ENCODE measurements around the gene RNF214. TPM values are rescaled to one million over a fixed set of nuclear protein-coding genes. Genes with fewer than 3 reads are reported as not detected.

Gene RNF214
- total and polyA plus RNA-seq, 8 donors, result 6.7 to 21.6 (median 11.0) TPM

DNA sequence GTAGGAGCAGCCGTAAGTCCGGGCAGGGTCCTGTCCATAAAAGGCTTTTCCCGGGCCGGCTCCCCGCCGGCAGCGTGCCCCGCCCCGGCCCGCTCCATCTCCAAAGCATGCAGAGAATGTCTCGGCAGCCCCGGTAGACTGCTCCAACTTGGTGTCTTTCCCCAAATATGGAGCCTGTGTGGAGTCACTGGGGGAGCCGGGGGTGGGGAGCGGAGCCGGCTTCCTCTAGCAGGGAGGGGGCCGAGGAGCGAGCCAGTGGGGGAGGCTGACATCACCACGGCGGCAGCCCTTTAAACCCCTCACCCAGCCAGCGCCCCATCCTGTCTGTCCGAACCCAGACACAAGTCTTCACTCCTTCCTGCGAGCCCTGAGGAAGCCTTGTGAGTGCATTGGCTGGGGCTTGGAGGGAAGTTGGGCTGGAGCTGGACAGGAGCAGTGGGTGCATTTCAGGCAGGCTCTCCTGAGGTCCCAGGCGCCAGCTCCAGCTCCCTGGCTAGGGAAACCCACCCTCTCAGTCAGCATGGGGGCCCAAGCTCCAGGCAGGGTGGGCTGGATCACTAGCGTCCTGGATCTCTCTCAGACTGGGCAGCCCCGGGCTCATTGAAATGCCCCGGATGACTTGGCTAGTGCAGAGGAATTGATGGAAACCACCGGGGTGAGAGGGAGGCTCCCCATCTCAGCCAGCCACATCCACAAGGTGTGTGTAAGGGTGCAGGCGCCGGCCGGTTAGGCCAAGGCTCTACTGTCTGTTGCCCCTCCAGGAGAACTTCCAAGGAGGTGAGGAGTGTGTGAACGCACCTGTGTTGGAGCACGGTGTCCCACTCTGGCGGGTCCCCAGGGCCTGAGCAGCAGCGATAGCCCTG, 33.2 kb upstream of the RNF214 start, which contains the start of gene TAGLN:
TSS of gene TAGLN (plus strand) at position 318 of the 863 bp plus-strand sequence. CDS start 3,644 bp downstream, outside the sequence.
- peak; percentile 47 to 94 for DNase-seq
- intact Hi-C loops (cut with DNase I; ENCODE audit: low total_unique reads), result no loop called here
- 37 to 54% (median 51%) methylated on average over 17 to 34 of the region's 34 CpGs for WGBS, 5 donors
- Histone ChIP-seq H3K4me1 (peaks cover 22 to 76% (median 61%) of the 10 kb centered on the region in 4 donors), H3K27me3 (no peaks in the 10 kb centered on the region), H3K4me3 (peak within 1 kb of the TSS; percentile 40 to 59 (median 54)), H3K27ac (peak within 1 kb of the TSS; percentile 62 to 94 (median 89)), H3K36me3 (peaks cover 18 to 59% (median 47%) of the 10 kb centered on the region in 4 donors), H3K9me3 (no peaks in the 10 kb centered on the region)
- TF ChIP-seq, protein P1, sequence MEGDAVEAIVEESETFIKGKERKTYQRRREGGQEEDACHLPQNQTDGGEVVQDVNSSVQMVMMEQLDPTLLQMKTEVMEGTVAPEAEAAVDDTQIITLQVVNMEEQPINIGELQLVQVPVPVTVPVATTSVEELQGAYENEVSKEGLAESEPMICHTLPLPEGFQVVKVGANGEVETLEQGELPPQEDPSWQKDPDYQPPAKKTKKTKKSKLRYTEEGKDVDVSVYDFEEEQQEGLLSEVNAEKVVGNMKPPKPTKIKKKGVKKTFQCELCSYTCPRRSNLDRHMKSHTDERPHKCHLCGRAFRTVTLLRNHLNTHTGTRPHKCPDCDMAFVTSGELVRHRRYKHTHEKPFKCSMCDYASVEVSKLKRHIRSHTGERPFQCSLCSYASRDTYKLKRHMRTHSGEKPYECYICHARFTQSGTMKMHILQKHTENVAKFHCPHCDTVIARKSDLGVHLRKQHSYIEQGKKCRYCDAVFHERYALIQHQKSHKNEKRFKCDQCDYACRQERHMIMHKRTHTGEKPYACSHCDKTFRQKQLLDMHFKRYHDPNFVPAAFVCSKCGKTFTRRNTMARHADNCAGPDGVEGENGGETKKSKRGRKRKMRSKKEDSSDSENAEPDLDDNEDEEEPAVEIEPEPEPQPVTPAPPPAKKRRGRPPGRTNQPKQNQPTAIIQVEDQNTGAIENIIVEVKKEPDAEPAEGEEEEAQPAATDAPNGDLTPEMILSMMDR (IDR thresholded peaks at IDR 0.05), result no peak
- TF ChIP-seq POLR2A (IDR thresholded peaks at IDR 0.05) (peak in 2 of 4 donors; percentile 51 to 57), EP300 (IDR thresholded peaks at IDR 0.05) (peak; percentile 65), POLR2AphosphoS5 (IDR thresholded peaks at IDR 0.05) (peak; percentile 74 to 94 (median 89))

GRCh38 chr11:117199916-117200812, 32.3 kb upstream of the RNF214 start:
- TF ChIP-seq, protein P1 (IDR thresholded peaks at IDR 0.05), result no peak
- no peak for TF ChIP-seq EP300 (IDR thresholded peaks at IDR 0.05)
- TF ChIP-seq POLR2A (IDR thresholded peaks at IDR 0.05), result no peak
- no peak for TF ChIP-seq POLR2AphosphoS5 (IDR thresholded peaks at IDR 0.05)
- Histone ChIP-seq H3K4me1 (peaks cover 22 to 82% (median 62%) of the 10 kb centered on the region in 4 donors), H3K27me3 (no peaks in the 10 kb centered on the region), H3K27ac (peak overlapping the region; percentile 59 to 94 (median 89)), H3K4me3 (peak overlapping the region; percentile 40 to 59 (median 54)), H3K9me3 (no peaks in the 10 kb centered on the region), H3K36me3 (peaks cover 19 to 60% (median 51%) of the 10 kb centered on the region in 4 donors)
- 46 to 63% (median 58%) methylated on average over 11 to 13 of the region's 13 CpGs for WGBS, 5 donors
- intact Hi-C loops (cut with DNase I; ENCODE audit: low total_unique reads), result no loop called here
- DNase-seq, result no peak

- DNase-seq, result no peak
- intact Hi-C loops (cut with DNase I; ENCODE audit: low total_unique reads), result no loop called here
- Histone ChIP-seq H3K9me3 (no peaks in the 10 kb centered on the region), H3K4me3 (peak overlapping the region; percentile 40 to 59 (median 54)), H3K36me3 (peaks cover 17 to 58% (median 48%) of the 10 kb centered on the region in 4 donors), H3K27me3 (no peaks in the 10 kb centered on the region), H3K4me1 (peaks cover 22 to 81% (median 61%) of the 10 kb centered on the region in 4 donors), H3K27ac (peak overlapping the region; percentile 59 to 94 (median 89))
- WGBS, 5 donors, result 51 to 78% (median 74%) methylated on average over 11 to 12 of the region's 12 CpGs
- TF ChIP-seq POLR2A (IDR thresholded peaks at IDR 0.05) (no peak), POLR2AphosphoS5 (IDR thresholded peaks at IDR 0.05) (no peak), EP300 (IDR thresholded peaks at IDR 0.05) (no peak)
- TF ChIP-seq, protein P1 (IDR thresholded peaks at IDR 0.05), result no peak
Observed at GRCh38 chr11:117200813-117201657, 31.4 kb upstream of the RNF214 start.

All from stomach (tissue), 9 donors.